Adrenal gland (tissue), 12 donors: Measurements from ENCODE around the gene RFFL. TPM values are rescaled to one million over a fixed set of nuclear protein-coding genes. Genes with fewer than 3 reads are reported as not detected.

Experiments used
- DNase-seq, 7 donors: peaks; one replicate each; pipeline ENCODE4 v3.0.0-alpha.2; 2019 to 2020
- H3K27ac ChIP-seq, 5 donors: fragments of 200-600 bp; sonication (generic) in 4 of 5; 1 replicate in 3 of 5; 2 replicates in 2 of 5; pipeline versions ENCODE4 v1.5.1 to v1.8.0; 2016 to 2020; ENCODE audit warnings: mild to moderate bottlenecking in 1 of 5
- H3K27me3 ChIP-seq: fragments of 200-600 bp; 2 replicates; pipeline ENCODE4 v1.8.0; 2021
- H3K36me3 ChIP-seq, 2 donors: fragments of 200-600 bp; replicated peaks in 1 of 2; 1 replicate in 1 of 2; 2 replicates in 1 of 2; pipeline versions ENCODE4 v1.5.1 to v1.8.0; 2018 to 2022
- H3K4me1 ChIP-seq, 2 donors: fragments of 200-600 bp; replicated peaks in 1 of 2; 1 replicate in 1 of 2; 2 replicates in 1 of 2; pipeline versions ENCODE4 v1.5.1 to v1.8.0; 2018 to 2021
- H3K4me3 ChIP-seq, 4 donors: fragments of 200-600 bp; sonication (generic) in 3 of 4; one replicate each; pipeline ENCODE4 v1.5.1; 2016 to 2018
- H3K9me3 ChIP-seq, 3 donors: fragments of 200-600 bp; sonication (generic) in 1 of 3; replicated peaks in 1 of 3; 1 replicate in 2 of 3; 2 replicates in 1 of 3; pipeline versions ENCODE4 v1.5.1 to v1.8.0; 2016 to 2021
- POLR2A ChIP-seq, 2 donors: fragments of 450-650 bp; IDR thresholded peaks; one replicate each; pipeline ENCODE4 v1.6.1; 2017; ENCODE audit warnings: antibody characterized with exemption in 2 of 2, mild to moderate bottlenecking in 2 of 2, moderate library complexity in 1 of 2
- WGBS, 4 donors: extraction: QIAGEN DNeasy Blood & Tissue Kit in 2 of 4; methylation state at CpG; one replicate each; pipeline versions ENCODE4 v1.1.5 to v1.1.7; 2013 to 2017; 5-methylcytosine and 5-hydroxymethylcytosine counted together
- intact Hi-C, 2 donors: fragments of 100-400 bp; cut with DNase I; formaldehyde crosslinking; loops; one replicate each; pipeline versions ENCODE4 v1.14.1 to v1.15.0; 2022 to 2023
- polyA plus RNA-seq, 3 donors: library from polyadenylated mRNA; stranded (reverse); fragments of 200-250 nt in 2 of 3; fragments of 350-450 nt in 1 of 3; fragmentation: Illumina TruSeq in 1 of 3; extraction: RNeasy Lipid Tissue Mini Kit (QIAGEN cat#74804) in 1 of 3; gene quantifications; one replicate each; pipeline ENCODE4 v1.2.3, GENCODE V29; 2013 to 2014
- total RNA-seq, 9 donors: library from RNA; depleted of rRNA in 4 of 9; stranded (reverse); fragments of >200 nt in 4 of 9; fragments of 120-200 nt in 1 of 9; fragmentation: NEBNext Ultra II Directional in 1 of 9; extraction: Animal tissue kit (Norgen Biotek cat#: 25700) in 1 of 9; gene quantifications; one replicate each; pipeline versions ENCODE4 v1.1.0 to v1.2.4, GENCODE V29; 2013 to 2023
- TF ChIP-seq, protein P1 (sequence below), 6 experiments: fragments of 450-650 bp in 4 of 6; fragments of 200-600 bp in 2 of 6; sonication (generic) in 1 of 6; IDR thresholded peaks; 1 replicate in 5 of 6; 2 replicates in 1 of 6; pipeline versions ENCODE4 v1.5.1 to v1.8.0; 2016 to 2021; ENCODE audit warnings: antibody characterized with exemption in 6 of 6, mild to moderate bottlenecking in 2 of 6, moderate library complexity in 1 of 6
- donor health status: healthy with polysubstance abuse.
- donor health status: Bipolar disorder and iron deficiency.
- donor health status: DM: yes; HTN: yes; CAD: no.
- donor health status: DM: no; HTN: no; CAD: no.
- donor health status: DM: no; HTN: no; CAD: no.
- donor health status: DM: yes; HTN: yes; CAD: no.

RFFL gene
- total and polyA plus RNA-seq, 12 donors, result 2.5 to 24.4 (median 16.3) TPM

DNA sequence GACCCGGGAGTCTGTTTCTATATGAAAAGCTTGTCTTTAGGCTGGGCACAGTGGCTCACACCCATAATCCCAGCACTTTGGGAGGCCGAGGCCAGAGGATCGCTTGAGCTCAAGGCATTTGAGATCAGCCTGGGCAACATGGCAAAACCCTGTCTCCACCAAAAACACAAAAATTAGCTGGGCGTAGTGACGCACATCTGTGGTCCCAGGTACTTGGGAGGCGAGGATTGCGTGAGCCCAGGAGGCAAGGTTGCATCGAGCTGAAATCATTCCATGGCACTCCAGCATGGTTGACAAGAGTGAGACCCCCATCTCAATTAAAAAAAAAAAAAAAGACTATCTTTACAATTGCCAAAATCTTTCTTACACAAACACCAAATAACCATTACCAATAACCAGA lies 22.7 kb upstream of the RFFL start:
- Histone ChIP-seq H3K27ac (no peak overlapping the region), H3K4me1 (peaks cover 8 to 30% of the 10 kb centered on the region in 2 donors), H3K4me3 (no peak overlapping the region), H3K36me3 (no peaks in the 10 kb centered on the region), H3K9me3 (no peaks in the 10 kb centered on the region), H3K27me3 (no peaks in the 10 kb centered on the region)
- no peak for DNase-seq
- WGBS, 4 donors, result 96 to 98% (median 97%) methylated on average over 7 to 8 of the region's 8 CpGs
- intact Hi-C loops, result no loop called here
- TF ChIP-seq, protein P1, sequence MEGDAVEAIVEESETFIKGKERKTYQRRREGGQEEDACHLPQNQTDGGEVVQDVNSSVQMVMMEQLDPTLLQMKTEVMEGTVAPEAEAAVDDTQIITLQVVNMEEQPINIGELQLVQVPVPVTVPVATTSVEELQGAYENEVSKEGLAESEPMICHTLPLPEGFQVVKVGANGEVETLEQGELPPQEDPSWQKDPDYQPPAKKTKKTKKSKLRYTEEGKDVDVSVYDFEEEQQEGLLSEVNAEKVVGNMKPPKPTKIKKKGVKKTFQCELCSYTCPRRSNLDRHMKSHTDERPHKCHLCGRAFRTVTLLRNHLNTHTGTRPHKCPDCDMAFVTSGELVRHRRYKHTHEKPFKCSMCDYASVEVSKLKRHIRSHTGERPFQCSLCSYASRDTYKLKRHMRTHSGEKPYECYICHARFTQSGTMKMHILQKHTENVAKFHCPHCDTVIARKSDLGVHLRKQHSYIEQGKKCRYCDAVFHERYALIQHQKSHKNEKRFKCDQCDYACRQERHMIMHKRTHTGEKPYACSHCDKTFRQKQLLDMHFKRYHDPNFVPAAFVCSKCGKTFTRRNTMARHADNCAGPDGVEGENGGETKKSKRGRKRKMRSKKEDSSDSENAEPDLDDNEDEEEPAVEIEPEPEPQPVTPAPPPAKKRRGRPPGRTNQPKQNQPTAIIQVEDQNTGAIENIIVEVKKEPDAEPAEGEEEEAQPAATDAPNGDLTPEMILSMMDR (IDR thresholded peaks at IDR 0.05), result no peak
- no peak for TF ChIP-seq POLR2A (IDR thresholded peaks at IDR 0.05)

DNA sequence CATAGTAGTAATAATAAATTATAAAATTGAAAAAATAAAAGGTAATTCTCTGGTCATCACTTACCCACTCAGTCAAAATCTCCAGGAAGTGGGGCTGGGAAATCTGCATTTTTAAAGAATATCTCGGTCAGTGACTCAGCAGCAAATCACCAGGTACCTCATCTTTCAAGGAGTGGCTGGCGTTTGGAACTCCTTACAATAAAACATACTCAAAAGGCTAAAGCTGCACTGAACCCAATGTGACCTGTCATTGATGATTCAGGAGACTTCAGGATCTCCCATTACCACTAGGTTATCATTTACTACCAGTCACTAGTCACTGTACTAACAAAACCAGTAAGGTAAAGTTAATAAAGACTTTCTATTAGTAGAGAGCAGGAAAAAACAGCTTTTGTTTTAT lies 21.5 kb upstream of the RFFL start:
- peaks cover 8 to 30% of the 10 kb centered on the region in 2 donors for H3K4me1 ChIP-seq
- H3K4me3 ChIP-seq, result no peak overlapping the region
- H3K27me3 ChIP-seq, result no peaks in the 10 kb centered on the region
- DNase-seq, result no peak
- intact Hi-C loops, result no loop called here
- no peaks in the 10 kb centered on the region for H3K36me3 ChIP-seq
- H3K27ac ChIP-seq, result no peak overlapping the region
- WGBS, 4 donors, result 74 to 81% (median 78%) methylated on average over 2 of the region's 2 CpGs
- TF ChIP-seq POLR2A (IDR thresholded peaks at IDR 0.05), result no peak
- TF ChIP-seq, protein P1 (IDR thresholded peaks at IDR 0.05), result no peak
- H3K9me3 ChIP-seq, result no peaks in the 10 kb centered on the region

DNA sequence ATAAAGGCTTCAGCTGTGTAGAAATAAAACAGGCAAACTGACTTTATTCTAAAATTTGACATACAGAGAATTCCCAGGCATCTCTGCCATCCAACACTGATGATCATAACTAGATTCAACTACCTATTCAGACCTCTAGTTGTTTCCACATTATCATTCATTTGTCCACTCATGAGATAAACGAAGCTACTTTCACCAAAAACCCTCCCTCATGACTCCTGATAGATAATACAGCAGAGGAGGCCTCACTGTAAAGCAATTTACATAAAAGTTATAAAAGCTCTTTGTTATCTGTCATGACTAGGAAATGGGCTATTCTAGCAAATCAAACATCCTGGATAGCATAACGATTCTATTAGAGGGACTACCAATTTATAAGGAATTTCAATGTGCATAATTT lies 19.6 kb upstream of the RFFL start:
- intact Hi-C loops, result no loop called here
- Histone ChIP-seq H3K27ac (no peak overlapping the region), H3K4me3 (no peak overlapping the region), H3K27me3 (no peaks in the 10 kb centered on the region), H3K9me3 (no peaks in the 10 kb centered on the region), H3K36me3 (no peaks in the 10 kb centered on the region), H3K4me1 (peaks cover 7 to 30% of the 10 kb centered on the region in 2 donors)
- no peak for DNase-seq
- 86 to 97% (median 91%) methylated on average over 2 of the region's 2 CpGs for WGBS, 4 donors
- TF ChIP-seq, protein P1 (IDR thresholded peaks at IDR 0.05), result no peak
- TF ChIP-seq POLR2A (IDR thresholded peaks at IDR 0.05), result no peak

DNA sequence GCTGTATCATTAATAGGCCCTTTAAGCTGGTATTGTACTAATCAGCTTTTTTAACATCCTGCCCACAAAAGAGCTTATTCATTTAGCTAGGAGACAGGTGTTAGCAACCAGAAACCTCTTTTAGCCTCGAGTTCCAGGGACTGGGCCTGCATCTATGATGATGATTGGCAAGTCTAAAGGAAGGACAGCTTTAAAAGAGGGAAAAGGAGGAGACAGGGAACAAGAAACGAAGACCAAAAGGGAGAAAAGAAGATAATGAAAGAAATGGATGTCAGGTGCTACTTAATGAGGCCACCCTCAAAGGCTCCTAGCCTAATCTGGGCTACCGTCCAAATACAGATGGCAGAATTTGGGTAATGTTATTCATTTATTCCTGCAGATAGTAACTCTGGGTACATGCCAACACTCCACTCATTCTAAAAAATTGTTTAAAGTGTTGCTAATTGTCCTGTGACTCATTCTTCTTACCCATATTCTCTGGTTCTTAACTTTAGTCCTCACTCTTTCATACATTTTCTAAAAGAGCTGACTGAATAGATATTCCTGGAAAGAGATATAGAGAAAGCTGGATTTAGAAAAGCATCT lies 18.7 kb upstream of the RFFL start:
- peak in 5 of 7 donors; percentile 32 to 71 (median 56) for DNase-seq
- Histone ChIP-seq H3K4me1 (peaks cover 0 to 21% of the 10 kb centered on the region in 2 donors), H3K27me3 (no peaks in the 10 kb centered on the region), H3K27ac (peak overlapping the region in 1 of 5 donors; percentile 47), H3K4me3 (no peak overlapping the region), H3K36me3 (no peaks in the 10 kb centered on the region), H3K9me3 (no peaks in the 10 kb centered on the region)
- intact Hi-C loops, result no loop called here
- WGBS, 4 donors, result 41 to 49% (median 46%) methylated on average over 3 of the region's 3 CpGs
- TF ChIP-seq POLR2A (IDR thresholded peaks at IDR 0.05), result no peak
- TF ChIP-seq, protein P1 (IDR thresholded peaks at IDR 0.05), result no peak
